Lower lobe of right lung (tissue), 2 donors: ENCODE measurements around the gene ATP10A. TPM values are rescaled to one million over a fixed set of nuclear protein-coding genes. Genes with fewer than 3 reads are reported as not detected.

Source experiments
- ATAC-seq, 2 donors: fragments of 200-7000 bp; cut with Tn5 transposase; one replicate each; pipeline ENCODE4 v1.9.1; 2020 to 2022; ENCODE audit warnings: mild to moderate bottlenecking in 2 of 2, moderate library complexity in 2 of 2
- DNase-seq: peaks from one replicate; pipeline ENCODE4 v3.0.0-alpha.2; 2020
- H3K27ac ChIP-seq: fragments of 200-600 bp; one replicate; pipeline ENCODE4 v1.8.0; 2022
- H3K27me3 ChIP-seq: fragments of 200-600 bp; one replicate; pipeline ENCODE4 v1.8.0; 2022; ENCODE audit warnings: low read depth
- H3K36me3 ChIP-seq: fragments of 200-600 bp; one replicate; pipeline ENCODE4 v1.8.0; 2022; ENCODE audit warnings: mild to moderate bottlenecking
- H3K4me1 ChIP-seq: fragments of 200-600 bp; one replicate; pipeline ENCODE4 v1.8.0; 2022
- H3K4me3 ChIP-seq: fragments of 200-600 bp; one replicate; pipeline ENCODE4 v1.8.0; 2022; ENCODE audit warnings: mild to moderate bottlenecking
- H3K9me3 ChIP-seq: fragments of 200-600 bp; one replicate; pipeline ENCODE4 v1.8.0; 2022
- CTCF ChIP-seq: fragments of 200-600 bp; IDR thresholded peaks from one replicate; pipeline ENCODE4 v1.8.0; 2022; ENCODE audit warnings: antibody characterized with exemption, mild to moderate bottlenecking
- intact Hi-C: fragments of 100-400 bp; cut with DNase I; formaldehyde crosslinking; loops from one replicate; pipeline ENCODE4 v1.11.0; 2022
- total RNA-seq: library from RNA; stranded (reverse); fragmentation: NEBNext Ultra II Directional; extraction: Animal tissue kit (Norgen Biotek cat#: 25700); gene quantifications from one replicate; pipeline ENCODE4 v1.2.1, GENCODE V29; 2021
- donor health status: DM: no; HTN: yes; CAD: no; lungs with severe emphysema.

ATP10A gene
- total RNA-seq, 1 donor from 2014 or later = 43.5 TPM

- intact Hi-C loops = no loop called here
- no peak overlapping the region for H3K4me3 ChIP-seq
- no peaks in the 10 kb centered on the region for H3K9me3 ChIP-seq
- DNase-seq (no peak), ATAC-seq (no peak)
- H3K36me3 ChIP-seq = no peaks in the 10 kb centered on the region
- TF ChIP-seq CTCF = no peak
- H3K27ac ChIP-seq = no peak overlapping the region
- peaks cover 3% of the 10 kb centered on the region for H3K27me3 ChIP-seq
- peaks cover 7% of the 10 kb centered on the region for H3K4me1 ChIP-seq
Observed at GRCh38 chr15:25671132-25671531, 192.0 kb downstream of the ATP10A start.

GRCh38 chr15:25670621-25671020, 192.5 kb downstream of the ATP10A start:
- no peaks in the 10 kb centered on the region for H3K9me3 ChIP-seq
- ATAC-seq (no peak), DNase-seq (no peak)
- no peak overlapping the region for H3K4me3 ChIP-seq
- H3K36me3 ChIP-seq = no peaks in the 10 kb centered on the region
- intact Hi-C loops = no loop called here
- peaks cover 3% of the 10 kb centered on the region for H3K27me3 ChIP-seq
- H3K4me1 ChIP-seq = peaks cover 7% of the 10 kb centered on the region
- TF ChIP-seq CTCF = no peak
- H3K27ac ChIP-seq = no peak overlapping the region

GRCh38 chr15:25670025-25670554, 193.0 kb downstream of the ATP10A start:
- ATAC-seq (peak; percentile 52 to 66), DNase-seq (no peak)
- peaks cover 3% of the 10 kb centered on the region for H3K27me3 ChIP-seq
- peak overlapping the region; percentile 21 for H3K4me3 ChIP-seq
- H3K27ac ChIP-seq = no peak overlapping the region
- H3K36me3 ChIP-seq = no peaks in the 10 kb centered on the region
- peaks cover 7% of the 10 kb centered on the region for H3K4me1 ChIP-seq
- no peaks in the 10 kb centered on the region for H3K9me3 ChIP-seq
- intact Hi-C loops = no loop called here
- no peak for TF ChIP-seq CTCF

GRCh38 chr15:25668901-25669300, 194.2 kb downstream of the ATP10A start:
- TF ChIP-seq CTCF = no peak
- intact Hi-C loops = no loop called here
- Histone ChIP-seq H3K36me3 (no peaks in the 10 kb centered on the region), H3K4me3 (no peak overlapping the region), H3K9me3 (no peaks in the 10 kb centered on the region), H3K27ac (no peak overlapping the region), H3K27me3 (peaks cover 3% of the 10 kb centered on the region), H3K4me1 (peaks cover 7% of the 10 kb centered on the region)
- ATAC-seq = no peak
- no peak for DNase-seq

GRCh38 chr15:25668236-25668795, 194.8 kb downstream of the ATP10A start:
- no peak for TF ChIP-seq CTCF

More at GRCh38 chr15:25668236-25668795, 194.8 kb downstream of the ATP10A start:
- Histone ChIP-seq H3K9me3 (no peaks in the 10 kb centered on the region), H3K4me1 (peaks cover 7% of the 10 kb centered on the region), H3K27me3 (peaks cover 3% of the 10 kb centered on the region), H3K4me3 (no peak overlapping the region), H3K27ac (no peak overlapping the region), H3K36me3 (no peaks in the 10 kb centered on the region)
- intact Hi-C loops = no loop called here
- no peak for ATAC-seq
- DNase-seq = no peak
